WTC11 (cell line): ENCODE results near the gene PLEK. TPM values are rescaled to one million over a fixed set of nuclear protein-coding genes. Genes with fewer than 3 reads are reported as not detected.

Source experiments
- ATAC-seq: fragments of 200-7000 bp; cut with Tn5 transposase; 2 replicates; pipeline ENCODE4 v1.10.0; 2021; ENCODE audit warnings: mild to moderate bottlenecking, moderate library complexity
- CTCF ChIA-PET: fragments of 300-600 bp; sonication (Branson Sonifier 250); formaldehyde crosslinking; loops from one replicate; lab custom pipeline; 2021; ENCODE audit warnings: antibody characterized with exemption; lab: Charles Lee
- POLR2A ChIA-PET: fragments of 350-600 bp; sonication (Branson Sonifier 250); formaldehyde crosslinking; loops from one replicate; lab custom pipeline; 2021; ENCODE audit warnings: antibody characterized with exemption; lab: Charles Lee
- DNase-seq: peaks from one replicate; pipeline ENCODE4 v3.0.0; 2021; ENCODE audit warnings: low spot score
- H3K27ac Mint-ChIP-seq: 2 replicates; pipeline ENCODE4 v1.8.0; 2021; ENCODE audit warnings: mixed read lengths
- H3K27me3 Mint-ChIP-seq: 2 replicates; pipeline ENCODE4 v1.8.0; 2021; ENCODE audit warnings: low read depth, mild to moderate bottlenecking, moderate library complexity, mixed read lengths
- H3K36me3 Mint-ChIP-seq: 2 replicates; pipeline ENCODE4 v1.8.0; 2021; ENCODE audit warnings: mixed read lengths
- H3K4me1 Mint-ChIP-seq: 2 replicates; pipeline ENCODE4 v1.8.0; 2022; ENCODE audit warnings: mixed read lengths
- H3K4me3 Mint-ChIP-seq: 2 replicates; pipeline ENCODE4 v1.8.0; 2021; ENCODE audit warnings: mild to moderate bottlenecking, moderate library complexity, mixed read lengths
- H3K9me3 Mint-ChIP-seq: 2 replicates; pipeline ENCODE4 v1.8.0; 2021; ENCODE audit warnings: mixed read lengths
- EMX1 ChIP-seq: fragments of 250-450 bp; sonication (Bioruptor Pico); IDR thresholded peaks from 2 replicates; pipeline ENCODE4 v1.8.0; 2021; ENCODE audit warnings: mild to moderate bottlenecking
- ESRRA ChIP-seq: sonication (generic); formaldehyde crosslinking; IDR thresholded peaks from 2 replicates; pipeline ENCODE4 v1.8.1; 2022; ENCODE audit warnings: mild to moderate bottlenecking, missing genetic modification reagents, borderline replicate concordance
- ETV6 ChIP-seq: sonication (generic); formaldehyde crosslinking; IDR thresholded peaks from 2 replicates; pipeline ENCODE4 v1.8.1; 2022; ENCODE audit warnings: mild to moderate bottlenecking, missing genetic modification reagents
- FOXK1 ChIP-seq: sonication (generic); formaldehyde crosslinking; IDR thresholded peaks from 2 replicates; pipeline ENCODE4 v1.8.0; 2022; ENCODE audit warnings: mild to moderate bottlenecking, moderate library complexity, missing genetic modification reagents
- IRF2 ChIP-seq: sonication (generic); formaldehyde crosslinking; IDR thresholded peaks from 2 replicates; pipeline ENCODE4 v1.8.0; 2022; ENCODE audit warnings: low read depth, missing genetic modification reagents, borderline replicate concordance
- JAZF1 ChIP-seq: fragments of 250-450 bp; sonication (Bioruptor Pico); IDR thresholded peaks from 2 replicates; pipeline ENCODE4 v1.9.0; 2021; ENCODE audit warnings: moderate library complexity, mild to moderate bottlenecking, inconsistent platforms
- JUN ChIP-seq: sonication (generic); formaldehyde crosslinking; IDR thresholded peaks from 2 replicates; pipeline ENCODE4 v1.8.0; 2023; ENCODE audit warnings: mild to moderate bottlenecking, missing genetic modification reagents
- NFATC4 ChIP-seq: fragments of 250-450 bp; sonication (Bioruptor Pico); IDR thresholded peaks from 2 replicates; pipeline ENCODE4 v1.9.0; 2021; ENCODE audit warnings: mild to moderate bottlenecking
- NFE2L1 ChIP-seq: sonication (generic); formaldehyde crosslinking; IDR thresholded peaks from 2 replicates; pipeline ENCODE4 v1.8.1; 2023; ENCODE audit warnings: missing genetic modification reagents
- OVOL2 ChIP-seq: fragments of 250-450 bp; sonication (Bioruptor Pico); IDR thresholded peaks from 2 replicates; pipeline ENCODE4 v1.9.0; 2021; ENCODE audit warnings: mild to moderate bottlenecking, borderline replicate concordance
- SMAD3 ChIP-seq: sonication (generic); formaldehyde crosslinking; IDR thresholded peaks from 2 replicates; pipeline ENCODE4 v1.8.0; 2022; ENCODE audit warnings: missing genetic modification reagents, mild to moderate bottlenecking, borderline replicate concordance
- SMAD4 ChIP-seq: sonication (generic); formaldehyde crosslinking; IDR thresholded peaks from 2 replicates; pipeline ENCODE4 v1.8.0; 2022; ENCODE audit warnings: mild to moderate bottlenecking, missing genetic modification reagents
- TEAD1 ChIP-seq: sonication (generic); formaldehyde crosslinking; IDR thresholded peaks from 2 replicates; pipeline ENCODE4 v1.8.0; 2022; ENCODE audit warnings: mild to moderate bottlenecking, missing genetic modification reagents
- ZNF263 ChIP-seq: sonication (generic); formaldehyde crosslinking; IDR thresholded peaks from 2 replicates; pipeline ENCODE4 v1.8.1; 2022; ENCODE audit warnings: low read depth, mild to moderate bottlenecking, moderate library complexity, missing genetic modification reagents
- ZNF416 ChIP-seq: fragments of 250-450 bp; sonication (Bioruptor Pico); IDR thresholded peaks from 2 replicates; pipeline ENCODE4 v1.9.0; 2021; ENCODE audit warnings: mild to moderate bottlenecking, inconsistent platforms
- ZNF671 ChIP-seq: fragments of 250-450 bp; sonication (Bioruptor Pico); IDR thresholded peaks from 2 replicates; pipeline ENCODE4 v1.8.0; 2021; ENCODE audit warnings: mild to moderate bottlenecking
- total RNA-seq: library from RNA; stranded (reverse); gene quantifications from 3 replicates; pipeline ENCODE4 v1.2.3, GENCODE V29; 2021
- TF ChIP-seq, protein P1 (sequence below): sonication (generic); formaldehyde crosslinking; IDR thresholded peaks from 2 replicates; pipeline ENCODE4 v1.8.0; 2022; ENCODE audit warnings: mild to moderate bottlenecking, missing genetic modification reagents
- TF ChIP-seq, protein P2 (sequence below): sonication (generic); formaldehyde crosslinking; conservative IDR thresholded peaks from 2 replicates; pipeline ENCODE4 v1.8.1; 2023; ENCODE audit warnings: mild to moderate bottlenecking, low read depth, missing genetic modification reagents, moderate library complexity
- TF ChIP-seq, protein P3 (sequence below): sonication (generic); formaldehyde crosslinking; IDR thresholded peaks from 2 replicates; pipeline ENCODE4 v1.8.1; 2022; ENCODE audit warnings: low read depth, mild to moderate bottlenecking, moderate library complexity, missing genetic modification reagents, borderline replicate concordance
- TF ChIP-seq, protein P4 (sequence below): sonication (generic); formaldehyde crosslinking; IDR thresholded peaks from 2 replicates; pipeline ENCODE4 v1.8.1; 2023; ENCODE audit warnings: mild to moderate bottlenecking, missing genetic modification reagents
- TF ChIP-seq, protein P5 (sequence below): sonication (generic); formaldehyde crosslinking; IDR thresholded peaks from 2 replicates; pipeline ENCODE4 v1.8.1; 2022; ENCODE audit warnings: mild to moderate bottlenecking, moderate library complexity, missing genetic modification reagents
- TF ChIP-seq, protein P6 (sequence below): fragments of 200-600 bp; IDR thresholded peaks from 2 replicates; pipeline ENCODE4 v1.8.0; 2022; ENCODE audit warnings: antibody characterized with exemption

The PLEK gene
- total RNA-seq, 1 experiment from 2014 or later, result 0.26 TPM

DNA sequence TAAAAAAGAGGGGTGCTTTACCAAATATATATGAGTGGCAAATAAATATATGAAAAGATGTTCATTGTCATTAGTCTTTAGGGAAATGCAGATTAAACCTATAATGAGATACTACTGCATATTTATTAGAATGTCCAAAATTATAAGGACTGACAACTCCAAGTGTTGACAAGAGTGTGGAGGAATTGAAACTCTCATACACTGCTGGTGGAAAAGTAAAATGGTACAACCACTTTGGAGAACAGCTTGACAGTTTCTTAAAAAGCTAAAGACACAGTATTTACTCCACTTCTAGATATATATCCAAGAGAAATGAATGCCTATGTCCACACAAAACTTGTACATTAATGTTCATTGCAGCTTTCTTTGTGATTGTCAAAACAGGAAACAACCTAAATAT is 50.4 kb downstream of the PLEK start:
- Mint-ChIP-seq H3K9me3 (no peaks in the 10 kb centered on the region), H3K27ac (no peak overlapping the region), H3K4me3 (no peak overlapping the region), H3K4me1 (peaks cover 21% of the 10 kb centered on the region), H3K27me3 (no peaks in the 10 kb centered on the region), H3K36me3 (no peaks in the 10 kb centered on the region)
- CTCF ChIA-PET, result interaction anchor here (1.5 to 1.6 kb wide), 2 partner anchors 26 to 57 kb away, joined by 4 to 8 read pairs; no protein-coding TSS in a partner anchor
- DNase-seq (no peak), ATAC-seq (no peak)
- POLR2A ChIA-PET, result no interaction called here
- TF ChIP-seq NFATC4 (CRISPR knock-in tag), result no peak
- no peak for TF ChIP-seq OVOL2
- TF ChIP-seq JUN (CRISPR knock-in tag), result no peak
- no peak for TF ChIP-seq NFE2L1 (CRISPR knock-in tag)
- no peak for TF ChIP-seq ETV6 (CRISPR knock-in tag)
- TF ChIP-seq, protein P1, sequence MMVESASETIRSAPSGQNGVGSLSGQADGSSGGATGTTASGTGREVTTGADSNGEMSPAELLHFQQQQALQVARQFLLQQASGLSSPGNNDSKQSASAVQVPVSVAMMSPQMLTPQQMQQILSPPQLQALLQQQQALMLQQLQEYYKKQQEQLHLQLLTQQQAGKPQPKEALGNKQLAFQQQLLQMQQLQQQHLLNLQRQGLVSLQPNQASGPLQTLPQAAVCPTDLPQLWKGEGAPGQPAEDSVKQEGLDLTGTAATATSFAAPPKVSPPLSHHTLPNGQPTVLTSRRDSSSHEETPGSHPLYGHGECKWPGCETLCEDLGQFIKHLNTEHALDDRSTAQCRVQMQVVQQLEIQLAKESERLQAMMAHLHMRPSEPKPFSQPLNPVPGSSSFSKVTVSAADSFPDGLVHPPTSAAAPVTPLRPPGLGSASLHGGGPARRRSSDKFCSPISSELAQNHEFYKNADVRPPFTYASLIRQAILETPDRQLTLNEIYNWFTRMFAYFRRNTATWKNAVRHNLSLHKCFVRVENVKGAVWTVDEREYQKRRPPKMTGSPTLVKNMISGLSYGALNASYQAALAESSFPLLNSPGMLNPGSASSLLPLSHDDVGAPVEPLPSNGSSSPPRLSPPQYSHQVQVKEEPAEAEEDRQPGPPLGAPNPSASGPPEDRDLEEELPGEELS (CRISPR knock-in tag), result no peak
- TF ChIP-seq, protein P2, sequence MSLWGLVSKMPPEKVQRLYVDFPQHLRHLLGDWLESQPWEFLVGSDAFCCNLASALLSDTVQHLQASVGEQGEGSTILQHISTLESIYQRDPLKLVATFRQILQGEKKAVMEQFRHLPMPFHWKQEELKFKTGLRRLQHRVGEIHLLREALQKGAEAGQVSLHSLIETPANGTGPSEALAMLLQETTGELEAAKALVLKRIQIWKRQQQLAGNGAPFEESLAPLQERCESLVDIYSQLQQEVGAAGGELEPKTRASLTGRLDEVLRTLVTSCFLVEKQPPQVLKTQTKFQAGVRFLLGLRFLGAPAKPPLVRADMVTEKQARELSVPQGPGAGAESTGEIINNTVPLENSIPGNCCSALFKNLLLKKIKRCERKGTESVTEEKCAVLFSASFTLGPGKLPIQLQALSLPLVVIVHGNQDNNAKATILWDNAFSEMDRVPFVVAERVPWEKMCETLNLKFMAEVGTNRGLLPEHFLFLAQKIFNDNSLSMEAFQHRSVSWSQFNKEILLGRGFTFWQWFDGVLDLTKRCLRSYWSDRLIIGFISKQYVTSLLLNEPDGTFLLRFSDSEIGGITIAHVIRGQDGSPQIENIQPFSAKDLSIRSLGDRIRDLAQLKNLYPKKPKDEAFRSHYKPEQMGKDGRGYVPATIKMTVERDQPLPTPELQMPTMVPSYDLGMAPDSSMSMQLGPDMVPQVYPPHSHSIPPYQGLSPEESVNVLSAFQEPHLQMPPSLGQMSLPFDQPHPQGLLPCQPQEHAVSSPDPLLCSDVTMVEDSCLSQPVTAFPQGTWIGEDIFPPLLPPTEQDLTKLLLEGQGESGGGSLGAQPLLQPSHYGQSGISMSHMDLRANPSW (CRISPR knock-in tag), result no peak
- TF ChIP-seq SMAD3 (CRISPR knock-in tag), result no peak

DNA sequence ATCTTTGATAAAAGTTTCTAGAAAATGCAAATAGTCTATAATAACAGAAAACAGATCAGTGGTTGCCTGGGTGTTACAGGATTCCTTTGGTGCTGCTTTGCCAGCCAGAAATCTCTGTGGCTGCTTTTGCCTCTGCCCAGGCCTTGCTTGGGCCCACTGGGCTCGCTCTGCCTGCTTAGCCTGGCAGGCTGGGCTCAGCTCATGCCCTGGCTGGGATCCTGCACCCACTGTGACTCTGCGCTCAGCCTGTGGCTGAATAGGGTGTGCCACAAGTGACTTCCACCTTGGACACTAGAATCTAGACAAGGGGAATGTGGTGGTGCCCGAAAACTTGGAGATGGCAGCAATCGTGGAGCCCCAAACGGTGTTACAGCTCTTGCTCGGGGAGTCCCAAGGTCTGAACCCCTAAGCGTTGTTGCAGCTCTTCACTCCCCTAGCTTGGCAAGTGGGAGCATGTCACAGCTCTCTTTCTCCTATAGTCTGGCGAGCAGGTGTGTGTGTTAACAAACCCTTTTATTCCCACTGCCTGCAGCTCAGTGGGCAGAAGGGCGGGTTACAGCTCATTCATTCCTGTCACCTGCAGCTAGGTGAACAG is 51.1 kb downstream of the PLEK start:
- no peaks in the 10 kb centered on the region for H3K36me3 Mint-ChIP-seq
- H3K9me3 Mint-ChIP-seq, result no peaks in the 10 kb centered on the region
- peaks cover 21% of the 10 kb centered on the region for H3K4me1 Mint-ChIP-seq
- no peaks in the 10 kb centered on the region for H3K27me3 Mint-ChIP-seq
- no peak for ATAC-seq
- TF ChIP-seq, protein P3, sequence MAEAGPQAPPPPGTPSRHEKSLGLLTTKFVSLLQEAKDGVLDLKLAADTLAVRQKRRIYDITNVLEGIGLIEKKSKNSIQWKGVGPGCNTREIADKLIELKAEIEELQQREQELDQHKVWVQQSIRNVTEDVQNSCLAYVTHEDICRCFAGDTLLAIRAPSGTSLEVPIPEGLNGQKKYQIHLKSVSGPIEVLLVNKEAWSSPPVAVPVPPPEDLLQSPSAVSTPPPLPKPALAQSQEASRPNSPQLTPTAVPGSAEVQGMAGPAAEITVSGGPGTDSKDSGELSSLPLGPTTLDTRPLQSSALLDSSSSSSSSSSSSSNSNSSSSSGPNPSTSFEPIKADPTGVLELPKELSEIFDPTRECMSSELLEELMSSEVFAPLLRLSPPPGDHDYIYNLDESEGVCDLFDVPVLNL (CRISPR knock-in tag), result no peak
- TF ChIP-seq OVOL2 (no peak), IRF2 (CRISPR knock-in tag) (no peak), SMAD4 (CRISPR knock-in tag) (no peak), ETV6 (CRISPR knock-in tag) (no peak), ZNF263 (CRISPR knock-in tag) (no peak), TEAD1 (no peak), EMX1 (CRISPR knock-in tag) (no peak), ZNF416 (CRISPR knock-in tag) (no peak), ZNF671 (CRISPR knock-in tag) (no peak), JAZF1 (no peak), FOXK1 (CRISPR knock-in tag) (no peak), ESRRA (no peak)
- TF ChIP-seq, protein P4, sequence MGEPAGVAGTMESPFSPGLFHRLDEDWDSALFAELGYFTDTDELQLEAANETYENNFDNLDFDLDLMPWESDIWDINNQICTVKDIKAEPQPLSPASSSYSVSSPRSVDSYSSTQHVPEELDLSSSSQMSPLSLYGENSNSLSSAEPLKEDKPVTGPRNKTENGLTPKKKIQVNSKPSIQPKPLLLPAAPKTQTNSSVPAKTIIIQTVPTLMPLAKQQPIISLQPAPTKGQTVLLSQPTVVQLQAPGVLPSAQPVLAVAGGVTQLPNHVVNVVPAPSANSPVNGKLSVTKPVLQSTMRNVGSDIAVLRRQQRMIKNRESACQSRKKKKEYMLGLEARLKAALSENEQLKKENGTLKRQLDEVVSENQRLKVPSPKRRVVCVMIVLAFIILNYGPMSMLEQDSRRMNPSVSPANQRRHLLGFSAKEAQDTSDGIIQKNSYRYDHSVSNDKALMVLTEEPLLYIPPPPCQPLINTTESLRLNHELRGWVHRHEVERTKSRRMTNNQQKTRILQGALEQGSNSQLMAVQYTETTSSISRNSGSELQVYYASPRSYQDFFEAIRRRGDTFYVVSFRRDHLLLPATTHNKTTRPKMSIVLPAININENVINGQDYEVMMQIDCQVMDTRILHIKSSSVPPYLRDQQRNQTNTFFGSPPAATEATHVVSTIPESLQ (CRISPR knock-in tag), result no peak
- TF ChIP-seq, protein P5, sequence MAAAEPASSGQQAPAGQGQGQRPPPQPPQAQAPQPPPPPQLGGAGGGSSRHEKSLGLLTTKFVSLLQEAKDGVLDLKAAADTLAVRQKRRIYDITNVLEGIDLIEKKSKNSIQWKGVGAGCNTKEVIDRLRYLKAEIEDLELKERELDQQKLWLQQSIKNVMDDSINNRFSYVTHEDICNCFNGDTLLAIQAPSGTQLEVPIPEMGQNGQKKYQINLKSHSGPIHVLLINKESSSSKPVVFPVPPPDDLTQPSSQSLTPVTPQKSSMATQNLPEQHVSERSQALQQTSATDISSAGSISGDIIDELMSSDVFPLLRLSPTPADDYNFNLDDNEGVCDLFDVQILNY (CRISPR knock-in tag), result no peak
- TF ChIP-seq, protein P6, sequence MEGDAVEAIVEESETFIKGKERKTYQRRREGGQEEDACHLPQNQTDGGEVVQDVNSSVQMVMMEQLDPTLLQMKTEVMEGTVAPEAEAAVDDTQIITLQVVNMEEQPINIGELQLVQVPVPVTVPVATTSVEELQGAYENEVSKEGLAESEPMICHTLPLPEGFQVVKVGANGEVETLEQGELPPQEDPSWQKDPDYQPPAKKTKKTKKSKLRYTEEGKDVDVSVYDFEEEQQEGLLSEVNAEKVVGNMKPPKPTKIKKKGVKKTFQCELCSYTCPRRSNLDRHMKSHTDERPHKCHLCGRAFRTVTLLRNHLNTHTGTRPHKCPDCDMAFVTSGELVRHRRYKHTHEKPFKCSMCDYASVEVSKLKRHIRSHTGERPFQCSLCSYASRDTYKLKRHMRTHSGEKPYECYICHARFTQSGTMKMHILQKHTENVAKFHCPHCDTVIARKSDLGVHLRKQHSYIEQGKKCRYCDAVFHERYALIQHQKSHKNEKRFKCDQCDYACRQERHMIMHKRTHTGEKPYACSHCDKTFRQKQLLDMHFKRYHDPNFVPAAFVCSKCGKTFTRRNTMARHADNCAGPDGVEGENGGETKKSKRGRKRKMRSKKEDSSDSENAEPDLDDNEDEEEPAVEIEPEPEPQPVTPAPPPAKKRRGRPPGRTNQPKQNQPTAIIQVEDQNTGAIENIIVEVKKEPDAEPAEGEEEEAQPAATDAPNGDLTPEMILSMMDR, result no peak
- H3K4me3 Mint-ChIP-seq, result no peak overlapping the region
- no peak overlapping the region for H3K27ac Mint-ChIP-seq
- POLR2A ChIA-PET, result no interaction called here
- CTCF ChIA-PET, result interaction anchor here (0.6 to 1.6 kb wide), 4 partner anchors 25 to 58 kb away, joined by 3 to 8 read pairs (median 4); no protein-coding TSS in a partner anchor
- DNase-seq, result no peak
